ENCODE measurements around the gene KRCC1.

- TF ChIP-seq CTCF (conservative IDR thresholded peaks at IDR 0.05) (no peak), ZFX (IDR thresholded peaks at IDR 0.05) (no peak)
Measured at GRCh38 chr2:88006912-88007439, 48.6 kb downstream of the KRCC1 start.
